T-helper 2 cell treated with Interferon-gamma antibody and Interleukin-4, amounts not matched to agents 100 ng/mL and 5 ng/mL, for 36 hours (primary cell): Measurements from ENCODE around the gene WAS. TPM values are rescaled to one million over a fixed set of nuclear protein-coding genes. Genes with fewer than 3 reads are reported as not detected.

Experiments used
- total RNA-seq: library from RNA; stranded (reverse); gene quantifications from 2 replicates; pipeline ENCODE4 v1.2.3, GENCODE V29; 2022

The WAS gene
- total RNA-seq, 1 donor from 2014 or later, result 155 TPM

Other genes starting within 250 kb of the WAS start
- gene SLC38A5, start 213.5 kb upstream of the WAS start, total RNA-seq, result 86.3 and 96.8 TPM in 2 replicates
- 66.1 and 69.1 TPM in 2 replicates for gene FTSJ1, start 207.6 kb upstream of the WAS start, total RNA-seq
- 14.1 and 14.8 TPM in 2 replicates for gene PORCN, start 174.8 kb upstream of the WAS start, total RNA-seq
- gene EBP, start 162.0 kb upstream of the WAS start, total RNA-seq, result 305 and 310 TPM in 2 replicates
- gene TBC1D25, start 144.1 kb upstream of the WAS start, total RNA-seq, result 16.9 and 17.9 TPM in 2 replicates
- 378 and 389 TPM in 2 replicates for gene RBM3, start 109.3 kb upstream of the WAS start, total RNA-seq
- gene WDR13, start 86.3 kb upstream of the WAS start, total RNA-seq, result 45.3 and 45.5 TPM in 2 replicates
- gene SUV39H1, start 12.9 kb downstream of the WAS start, total RNA-seq, result 27.5 and 29.3 TPM in 2 replicates
- gene GLOD5, start 77.9 kb downstream of the WAS start, total RNA-seq, result not detected in 2 replicates
- gene GATA1, start 102.8 kb downstream of the WAS start, total RNA-seq, result not detected in 2 replicates
- 87.1 and 92.1 TPM in 2 replicates for gene HDAC6, start 118.3 kb downstream of the WAS start, total RNA-seq
- gene ERAS, start 142.7 kb downstream of the WAS start, total RNA-seq, result not detected in 2 replicates
- gene PCSK1N, start 151.8 kb downstream of the WAS start, total RNA-seq, result 0.20 TPM in 1 of 2 replicates, not detected in the other
- gene TIMM17B, start 214.0 kb downstream of the WAS start, total RNA-seq, result 46.3 and 48.2 TPM in 2 replicates
- 77.5 and 77.9 TPM in 2 replicates for gene PQBP1, start 214.1 kb downstream of the WAS start, total RNA-seq
- gene SLC35A2, start 227.8 kb downstream of the WAS start, total RNA-seq, result 17.9 and 18.3 TPM in 2 replicates
- 196 TPM in 2 replicates for gene PIM2, start 235.2 kb downstream of the WAS start, total RNA-seq